MM.1S (cell line): ENCODE results near the gene KIAA1958.

Source experiments
- DNase-seq: peaks from one replicate; pipeline ENCODE4 v3.0.0-alpha.2; 2015
- H2AFZ ChIP-seq: fragments of 300-600 bp; sonication (generic); 2 replicates; pipeline ENCODE4 v1.6.0; 2016; ENCODE audit warnings: antibody characterized with exemption, low read length
- H3F3A ChIP-seq: fragments of 300-600 bp; sonication (generic); 2 replicates; pipeline ENCODE4 v1.6.1; 2016; ENCODE audit warnings: mild to moderate bottlenecking, antibody characterized with exemption, low read length, moderate library complexity, mixed read lengths; ENCODE audit not compliant: insufficient read depth
- H3K27ac ChIP-seq: fragments of 300-600 bp; sonication (generic); 2 replicates; pipeline ENCODE4 v1.5.1; 2016; ENCODE audit warnings: mild to moderate bottlenecking, low read length
- H3K27me3 ChIP-seq: fragments of 300-600 bp; sonication (generic); replicated peaks from 2 replicates; pipeline ENCODE4 v1.6.0; 2016; ENCODE audit warnings: low read length; ENCODE audit not compliant: insufficient read depth
- H3K36me3 ChIP-seq: fragments of 300-600 bp; sonication (generic); replicated peaks from 2 replicates; pipeline ENCODE4 v1.6.1; 2016; ENCODE audit warnings: mild to moderate bottlenecking, low read length, mixed read lengths; ENCODE audit not compliant: insufficient read depth
- H3K4me1 ChIP-seq: fragments of 300-600 bp; sonication (generic); 2 replicates; pipeline ENCODE4 v1.6.1; 2016; ENCODE audit warnings: low read length, mixed read lengths
- H3K4me2 ChIP-seq: fragments of 300-600 bp; sonication (generic); 2 replicates; pipeline ENCODE4 v1.6.0; 2016; ENCODE audit warnings: low read depth, low read length
- H3K4me3 ChIP-seq: fragments of 300-600 bp; sonication (generic); 2 replicates; pipeline ENCODE4 v1.5.1; 2016; ENCODE audit warnings: low read length, mixed read lengths
- H3K79me2 ChIP-seq: fragments of 300-600 bp; sonication (generic); 2 replicates; pipeline ENCODE4 v1.6.1; 2016; ENCODE audit warnings: mixed run types, low read length, mixed read lengths
- H3K9ac ChIP-seq: fragments of 300-600 bp; sonication (generic); 2 replicates; pipeline ENCODE4 v1.6.1; 2016; ENCODE audit warnings: low read length, mixed read lengths
- H3K9me2 ChIP-seq: fragments of 300-600 bp; sonication (generic); replicated peaks from 2 replicates; pipeline ENCODE4 v1.6.1; 2016; ENCODE audit warnings: mild to moderate bottlenecking, low read length, mixed read lengths; ENCODE audit not compliant: insufficient read depth
- H3K9me3 ChIP-seq: fragments of 300-600 bp; sonication (generic); replicated peaks from 2 replicates; pipeline ENCODE4 v1.6.1; 2016; ENCODE audit warnings: mild to moderate bottlenecking, low read length, mixed read lengths; ENCODE audit not compliant: insufficient read depth
- H4K20me1 ChIP-seq: fragments of 300-600 bp; sonication (generic); 2 replicates; pipeline ENCODE4 v1.6.1; 2016; ENCODE audit warnings: mild to moderate bottlenecking, low read length, moderate library complexity, mixed read lengths; ENCODE audit not compliant: insufficient read depth
- CTCF ChIP-seq: fragments of 300-600 bp; sonication (generic); IDR thresholded peaks from 2 replicates; pipeline ENCODE4 v1.5.1; 2016; ENCODE audit warnings: antibody characterized with exemption, low read length, mixed read lengths
- EZH2 ChIP-seq: fragments of 300-600 bp; sonication (generic); optimal IDR thresholded peaks from 2 replicates; pipeline ENCODE3; 2017; ENCODE audit warnings: low read depth, mild to moderate bottlenecking, antibody characterized with exemption, low read length, mixed read lengths
- EZH2phosphoT487 ChIP-seq: fragments of 300-600 bp; sonication (generic); IDR thresholded peaks from 2 replicates; pipeline ENCODE4 v1.6.1; 2018; ENCODE audit warnings: antibody characterized with exemption, low read length

Gene KIAA1958

GRCh38 chr9:112556497-112557442, 70.1 kb downstream of the KIAA1958 start:
- Histone ChIP-seq H3K9ac (no peak overlapping the region), H3K4me3 (no peak overlapping the region), H3K36me3 (no peaks in the 10 kb centered on the region), H3K27ac (no peak overlapping the region), H3K4me1 (peaks cover 11% of the 10 kb centered on the region; the same call in 1 of the 2 replicates), H4K20me1 (no peaks in the 10 kb centered on the region), H2AFZ (0 out of 2 replicates have a peak overlapping the region, but pooled peaks have one; percentile 29), H3K9me3 (no peaks in the 10 kb centered on the region), H3K27me3 (no peaks in the 10 kb centered on the region), H3F3A (no peaks in the 10 kb centered on the region), H3K79me2 (no peaks in the 10 kb centered on the region), H3K4me2 (peak overlapping the region; percentile 34; the same call in 1 of the 2 replicates), H3K9me2 (no peaks in the 10 kb centered on the region)
- no peak for DNase-seq
- TF ChIP-seq EZH2phosphoT487 (no peak), CTCF (no peak), EZH2 (no peak)

- Histone ChIP-seq H3K9me2 (no peaks in the 10 kb centered on the region), H2AFZ (no peak overlapping the region), H3F3A (no peaks in the 10 kb centered on the region), H3K36me3 (no peaks in the 10 kb centered on the region), H3K79me2 (no peaks in the 10 kb centered on the region), H3K9ac (no peak overlapping the region), H3K27me3 (no peaks in the 10 kb centered on the region), H3K4me3 (no peak overlapping the region), H3K27ac (no peak overlapping the region), H4K20me1 (no peaks in the 10 kb centered on the region), H3K4me2 (no peak overlapping the region), H3K9me3 (no peaks in the 10 kb centered on the region), H3K4me1 (peaks cover 11% of the 10 kb centered on the region; the same call in 1 of the 2 replicates)
- TF ChIP-seq EZH2phosphoT487 (no peak), CTCF (no peak), EZH2 (no peak)
- DNase-seq = no peak
Observed at GRCh38 chr9:112558476-112558875, 71.8 kb downstream of the KIAA1958 start.

- Histone ChIP-seq H3K9me3 (no peaks in the 10 kb centered on the region), H2AFZ (no peak overlapping the region), H3K9me2 (no peaks in the 10 kb centered on the region), H3K79me2 (no peaks in the 10 kb centered on the region), H3K9ac (no peak overlapping the region), H3F3A (no peaks in the 10 kb centered on the region), H3K36me3 (no peaks in the 10 kb centered on the region), H3K4me3 (no peak overlapping the region), H3K27ac (no peak overlapping the region), H3K4me1 (peaks cover 11% of the 10 kb centered on the region; the same call in 1 of the 2 replicates), H3K27me3 (no peaks in the 10 kb centered on the region), H3K4me2 (no peak overlapping the region), H4K20me1 (no peaks in the 10 kb centered on the region)
- no peak for TF ChIP-seq EZH2
- no peak for TF ChIP-seq CTCF
- TF ChIP-seq EZH2phosphoT487 = no peak
- DNase-seq = no peak
Observed at GRCh38 chr9:112558978-112559377, 72.4 kb downstream of the KIAA1958 start.
